ENCODE data around the gene LGALS9.
"Not testable (repeated sequence)": the region's sequence is repeated elsewhere in the genome, so short reads cannot be mapped to it uniquely, and the experiment has no call there.

LGALS9 gene

DNA sequence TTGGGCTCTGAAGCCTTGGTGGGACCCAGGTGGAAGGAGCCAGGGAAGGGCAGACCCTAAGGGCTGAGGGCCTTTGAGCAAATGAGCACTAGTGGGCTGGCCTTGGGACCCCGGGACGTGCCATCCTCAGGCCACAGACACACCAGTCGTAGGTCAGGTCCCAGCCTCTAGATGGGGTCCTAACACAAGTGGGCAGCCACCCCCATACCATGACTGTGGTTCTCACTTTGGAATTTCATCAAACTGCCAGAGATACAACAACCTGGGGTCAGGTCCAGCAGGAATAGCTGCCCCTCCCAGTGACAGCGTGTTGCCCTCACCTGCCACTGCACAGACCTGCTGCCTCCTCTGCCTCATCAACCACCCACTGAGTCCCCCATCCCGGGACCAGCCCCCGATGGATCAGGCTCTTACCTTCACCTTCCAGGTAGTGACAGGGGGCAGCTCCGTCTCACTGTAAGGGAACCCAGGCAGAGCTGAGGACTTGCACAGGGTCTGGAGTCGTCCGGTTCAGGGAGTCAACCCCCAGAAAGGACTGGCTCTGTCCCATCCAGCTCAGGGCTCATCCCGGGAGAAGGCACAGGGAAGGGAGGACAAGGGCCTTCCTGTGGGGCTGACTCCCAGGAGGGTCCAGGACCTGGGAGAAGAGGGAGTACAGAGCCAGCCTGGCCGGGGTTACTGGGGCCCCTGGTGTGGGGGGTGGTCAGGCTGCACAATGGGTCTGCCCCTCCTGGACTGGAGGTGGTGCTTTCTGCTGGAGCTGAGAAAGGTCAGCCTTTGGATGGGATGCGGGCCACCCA lies 40.0 kb downstream of the LGALS9 start:
- no peaks in the 10 kb centered on the region for H3K27me3 ChIP-seq (ENCODE audit: insufficient read depth, low read depth, severe bottlenecking)
- no peak for DNase-seq
- H3K4me3 ChIP-seq (ENCODE audit: low read depth, low read length): no peak overlapping the region
- H3K9me3 ChIP-seq (ENCODE audit: severe bottlenecking): no peaks in the 10 kb centered on the region
- TF ChIP-seq, protein P1, sequence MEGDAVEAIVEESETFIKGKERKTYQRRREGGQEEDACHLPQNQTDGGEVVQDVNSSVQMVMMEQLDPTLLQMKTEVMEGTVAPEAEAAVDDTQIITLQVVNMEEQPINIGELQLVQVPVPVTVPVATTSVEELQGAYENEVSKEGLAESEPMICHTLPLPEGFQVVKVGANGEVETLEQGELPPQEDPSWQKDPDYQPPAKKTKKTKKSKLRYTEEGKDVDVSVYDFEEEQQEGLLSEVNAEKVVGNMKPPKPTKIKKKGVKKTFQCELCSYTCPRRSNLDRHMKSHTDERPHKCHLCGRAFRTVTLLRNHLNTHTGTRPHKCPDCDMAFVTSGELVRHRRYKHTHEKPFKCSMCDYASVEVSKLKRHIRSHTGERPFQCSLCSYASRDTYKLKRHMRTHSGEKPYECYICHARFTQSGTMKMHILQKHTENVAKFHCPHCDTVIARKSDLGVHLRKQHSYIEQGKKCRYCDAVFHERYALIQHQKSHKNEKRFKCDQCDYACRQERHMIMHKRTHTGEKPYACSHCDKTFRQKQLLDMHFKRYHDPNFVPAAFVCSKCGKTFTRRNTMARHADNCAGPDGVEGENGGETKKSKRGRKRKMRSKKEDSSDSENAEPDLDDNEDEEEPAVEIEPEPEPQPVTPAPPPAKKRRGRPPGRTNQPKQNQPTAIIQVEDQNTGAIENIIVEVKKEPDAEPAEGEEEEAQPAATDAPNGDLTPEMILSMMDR (IDR thresholded peaks at IDR 0.05; ENCODE audit: low read depth, low read length): peak; percentile 64
- no peak overlapping the region for H3K27ac ChIP-seq
- H3K36me3 ChIP-seq: no peaks in the 10 kb centered on the region

GRCh38 chr17:27671591-27671910 lies 40.6 kb downstream of the LGALS9 start:
- DNase-seq: no peak
- Histone ChIP-seq H3K27ac (no peak overlapping the region), H3K36me3 (no peaks in the 10 kb centered on the region), H3K4me3 (ENCODE audit: low read depth, low read length) (no peak overlapping the region), H3K9me3 (ENCODE audit: severe bottlenecking) (no peaks in the 10 kb centered on the region), H3K27me3 (ENCODE audit: insufficient read depth, low read depth, severe bottlenecking) (no peaks in the 10 kb centered on the region)
- TF ChIP-seq, protein P1 (IDR thresholded peaks at IDR 0.05; ENCODE audit: low read depth, low read length): no peak

GRCh38 chr17:27671977-27672480 lies 41.0 kb downstream of the LGALS9 start:
- not testable (repeated sequence) for DNase-seq; H3K27me3 ChIP-seq (ENCODE audit: insufficient read depth, low read depth, severe bottlenecking); H3K36me3 ChIP-seq; H3K27ac ChIP-seq; H3K4me3 ChIP-seq (ENCODE audit: low read depth, low read length); H3K9me3 ChIP-seq (ENCODE audit: severe bottlenecking)

DNA sequence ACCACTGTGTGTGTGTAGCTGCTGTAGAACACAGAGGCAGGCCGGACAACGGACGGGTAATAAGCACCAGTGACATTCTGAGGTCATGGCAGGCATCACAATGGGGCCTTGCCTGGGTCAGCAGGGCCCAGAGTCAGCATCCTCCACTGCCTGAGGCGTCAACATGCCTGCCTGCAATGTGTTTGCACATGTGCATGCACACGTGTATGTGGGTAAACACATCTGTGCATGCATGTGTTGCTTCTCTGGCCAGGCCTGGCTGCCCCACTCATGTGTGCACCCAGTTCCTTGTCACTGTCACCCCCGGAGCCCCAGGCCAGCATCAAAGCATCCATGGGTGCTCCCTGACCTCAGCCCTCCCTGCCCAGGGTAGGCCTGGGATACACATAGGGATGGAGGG lies 43.3 kb downstream of the LGALS9 start:
- no peaks in the 10 kb centered on the region for H3K9me3 ChIP-seq (ENCODE audit: severe bottlenecking)
- DNase-seq: no peak
- H3K27me3 ChIP-seq (ENCODE audit: insufficient read depth, low read depth, severe bottlenecking): no peaks in the 10 kb centered on the region
- H3K36me3 ChIP-seq: no peaks in the 10 kb centered on the region
- H3K4me3 ChIP-seq (ENCODE audit: low read depth, low read length): no peak overlapping the region
- TF ChIP-seq, protein P1 (IDR thresholded peaks at IDR 0.05; ENCODE audit: low read depth, low read length): no peak
- H3K27ac ChIP-seq: no peak overlapping the region

GRCh38 chr17:27677191-27677590 lies 46.2 kb downstream of the LGALS9 start:
- Histone ChIP-seq H3K36me3 (no peaks in the 10 kb centered on the region), H3K4me3 (ENCODE audit: low read depth, low read length) (no peak overlapping the region), H3K9me3 (ENCODE audit: severe bottlenecking) (no peaks in the 10 kb centered on the region), H3K27ac (no peak overlapping the region), H3K27me3 (ENCODE audit: insufficient read depth, low read depth, severe bottlenecking) (no peaks in the 10 kb centered on the region)
- no peak for DNase-seq
- TF ChIP-seq, protein P1 (IDR thresholded peaks at IDR 0.05; ENCODE audit: low read depth, low read length): no peak

- H3K4me3 ChIP-seq (ENCODE audit: low read depth, low read length); H3K36me3 ChIP-seq; DNase-seq; H3K27ac ChIP-seq; H3K27me3 ChIP-seq (ENCODE audit: insufficient read depth, low read depth, severe bottlenecking): not testable (repeated sequence)
- peaks cover 12% of the 10 kb centered on the region for H3K9me3 ChIP-seq (ENCODE audit: severe bottlenecking)
Observed at GRCh38 chr17:27686322-27686721, 55.3 kb downstream of the LGALS9 start.

DNA sequence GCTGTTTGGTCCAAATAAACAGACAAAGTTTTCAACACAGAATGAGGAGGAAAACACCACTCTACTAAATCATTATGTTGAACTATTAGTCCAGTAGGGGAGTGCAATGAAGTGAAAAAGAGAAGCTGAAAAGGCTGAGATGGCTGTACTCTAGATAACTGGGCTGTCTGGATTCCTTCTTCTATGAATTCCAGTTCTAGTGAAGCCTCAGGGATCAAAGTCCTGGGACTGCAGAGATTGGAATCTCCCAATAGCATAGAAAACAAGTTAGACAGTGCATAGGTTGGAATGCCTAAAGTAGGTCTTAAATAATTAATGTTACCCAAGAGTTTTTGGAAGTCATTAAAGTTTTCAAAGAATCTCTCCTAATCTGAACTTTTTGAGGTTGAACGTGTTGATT lies 59.9 kb downstream of the LGALS9 start:
- peaks cover 24% of the 10 kb centered on the region for H3K9me3 ChIP-seq (ENCODE audit: severe bottlenecking)
- H3K27me3 ChIP-seq (ENCODE audit: insufficient read depth, low read depth, severe bottlenecking): no peaks in the 10 kb centered on the region
- DNase-seq: no peak
- H3K36me3 ChIP-seq: no peaks in the 10 kb centered on the region
- TF ChIP-seq, protein P1 (IDR thresholded peaks at IDR 0.05; ENCODE audit: low read depth, low read length): no peak
- H3K27ac ChIP-seq: no peak overlapping the region
- H3K4me3 ChIP-seq (ENCODE audit: low read depth, low read length): no peak overlapping the region

DNA sequence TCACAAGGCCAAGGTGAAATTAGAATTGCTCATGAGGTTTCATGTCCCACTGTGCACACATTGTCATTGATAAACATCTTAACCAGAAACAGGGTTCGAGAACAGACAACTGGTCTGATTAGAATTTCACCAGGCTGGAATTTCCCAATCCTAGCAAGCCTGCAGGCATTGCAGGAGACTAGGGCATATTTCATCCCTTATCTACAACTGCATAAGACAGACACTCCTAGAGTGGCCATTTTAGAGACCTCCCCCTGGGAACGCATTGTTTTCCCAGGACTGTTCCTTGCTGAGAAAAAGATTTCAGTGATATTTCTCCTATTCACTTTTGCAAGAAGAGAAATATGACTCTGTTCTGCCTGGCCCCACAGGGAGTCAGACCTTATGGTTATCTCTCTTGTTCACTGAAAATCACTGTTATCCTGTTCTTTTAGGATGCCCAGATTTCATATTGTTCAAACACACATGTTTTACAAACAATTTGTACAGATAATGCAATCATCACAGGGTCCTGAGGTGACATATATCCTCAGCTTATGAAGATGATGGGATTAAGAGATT lies 64.3 kb downstream of the LGALS9 start:
- not testable (repeated sequence) for H3K27ac ChIP-seq; H3K36me3 ChIP-seq; H3K27me3 ChIP-seq (ENCODE audit: insufficient read depth, low read depth, severe bottlenecking); H3K4me3 ChIP-seq (ENCODE audit: low read depth, low read length)
- DNase-seq: peak; percentile 15
- peaks cover 20% of the 10 kb centered on the region for H3K9me3 ChIP-seq (ENCODE audit: severe bottlenecking)
